ENCODE data around the gene QDPR. TPM values are rescaled to one million over a fixed set of nuclear protein-coding genes. Genes with fewer than 3 reads are reported as not detected.

The QDPR gene
- total and polyA plus RNA-seq, 2 donors (not counting 1 experiment from before 2014, with no cell fraction given): 2.7 to 8.1 TPM

DNA sequence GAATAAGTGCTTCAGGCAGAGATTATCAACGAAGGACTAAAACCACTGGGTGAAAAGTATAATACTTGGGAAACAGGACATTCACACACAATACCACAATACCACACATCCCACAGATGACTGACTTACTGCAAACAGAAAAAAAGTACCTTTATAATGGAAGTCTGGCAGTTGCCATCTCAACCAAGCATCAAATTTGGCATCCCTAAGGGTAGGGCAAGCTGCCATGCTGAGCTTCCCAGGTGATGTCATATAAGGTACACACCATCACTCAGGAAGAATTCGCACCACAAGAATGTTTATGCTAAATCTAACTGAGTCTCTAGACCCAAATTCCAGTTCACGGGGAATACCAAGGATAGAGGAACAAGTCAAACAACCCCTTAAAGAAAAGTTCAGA lies 9.1 kb downstream of the QDPR start:
- Mint-ChIP-seq H3K4me1 (no peaks in the 10 kb centered on the region), H3K27ac (no peak overlapping the region), H3K4me3 (no peak overlapping the region), H3K27me3 (no peaks in the 10 kb centered on the region), H3K9me3 (ENCODE audit: insufficient read depth) (no peaks in the 10 kb centered on the region)
- no peaks in the 10 kb centered on the region for H3K4me1 ChIP-seq (ENCODE audit: control insufficient read depth in 2 of 2, insufficient read depth in 2 of 2, low read length in 2 of 2)
- ChIA-PET CTCF (no interaction called here), POLR2A (no interaction called here)
- no peak overlapping the region for H3K4me3 ChIP-seq (ENCODE audit: control extremely low read depth in 1 of 5, extremely low read depth in 1 of 5, insufficient read depth in 1 of 5, low read depth in 2 of 5, low read length in 4 of 5)
- no peaks in the 10 kb centered on the region for H4K20me1 ChIP-seq (ENCODE audit: control insufficient read depth, insufficient read depth, low read length, poor library complexity, severe bottlenecking)
- ATAC-seq (ENCODE audit: low read depth): no peak
- H3K9ac ChIP-seq (ENCODE audit: low read length): no peak overlapping the region
- no CpG with 5 or more reads among the region's 3 CpGs for WGBS (ENCODE audit: insufficient coverage)
- H3K36me3 ChIP-seq (replicated peaks in 1 of 2; ENCODE audit: control extremely low read depth in 1 of 2, control insufficient read depth in 1 of 2, extremely low read depth in 1 of 2, insufficient read depth in 2 of 2, low read length in 1 of 2): peaks cover 11 to 20% of the 10 kb centered on the region in 2 experiments
- intact Hi-C loops (cut with micrococcal nuclease): no loop called here
- no peaks in the 10 kb centered on the region for H3K79me2 ChIP-seq (ENCODE audit: control insufficient read depth, insufficient read depth, low read length)
- no peaks in the 10 kb centered on the region for H3K27me3 ChIP-seq (replicated peaks in 1 of 4; ENCODE audit: control extremely low read depth in 1 of 4, control insufficient read depth in 3 of 4, insufficient read depth in 4 of 4, low read length in 3 of 4)
- no peak for DNase-seq
- H3K4me2 ChIP-seq (replicated peaks; ENCODE audit: low read depth, low read length, poor library complexity, severe bottlenecking): no peak overlapping the region
- H2AFZ ChIP-seq (ENCODE audit: insufficient read depth, low read depth, low read length, poor library complexity, severe bottlenecking): no peak overlapping the region
- TF ChIP-seq CTCF (IDR thresholded peaks at IDR 0.05) (no peak), EZH2 (IDR thresholded peaks at IDR 0.05; ENCODE audit: borderline replicate concordance, insufficient read depth, low read depth, low read length, poor library complexity, severe bottlenecking) (no peak)
- no peaks in the 10 kb centered on the region for H3K9me3 ChIP-seq (ENCODE audit: control extremely low read depth in 1 of 3, control insufficient read depth in 2 of 3, insufficient read depth in 1 of 3, low read length in 2 of 3)
- no peak overlapping the region for H3K27ac ChIP-seq (ENCODE audit: low read length in 2 of 2)

GRCh38 chr4:17500574-17500973 lies 11.3 kb downstream of the QDPR start:
- TF ChIP-seq EZH2 (IDR thresholded peaks at IDR 0.05; ENCODE audit: borderline replicate concordance, insufficient read depth, low read depth, low read length, poor library complexity, severe bottlenecking) (no peak), CTCF (IDR thresholded peaks at IDR 0.05) (no peak)
- H3K27me3 Mint-ChIP-seq: no peaks in the 10 kb centered on the region
- no peaks in the 10 kb centered on the region for H3K9me3 Mint-ChIP-seq (ENCODE audit: insufficient read depth)
- no peak overlapping the region for H3K4me3 Mint-ChIP-seq
- POLR2A ChIA-PET: interaction anchor here (0.6 kb wide), 1 partner anchor 26 kb away, joined by 3 read pairs; no protein-coding TSS in a partner anchor
- Histone ChIP-seq H3K27me3 (replicated peaks in 1 of 4; ENCODE audit: control extremely low read depth in 1 of 4, control insufficient read depth in 3 of 4, insufficient read depth in 4 of 4, low read length in 3 of 4) (no peaks in the 10 kb centered on the region), H3K27ac (ENCODE audit: low read length in 2 of 2) (no peak overlapping the region), H3K4me2 (replicated peaks; ENCODE audit: low read depth, low read length, poor library complexity, severe bottlenecking) (no peak overlapping the region), H3K9me3 (ENCODE audit: control extremely low read depth in 1 of 3, control insufficient read depth in 2 of 3, insufficient read depth in 1 of 3, low read length in 2 of 3) (no peaks in the 10 kb centered on the region), H2AFZ (ENCODE audit: insufficient read depth, low read depth, low read length, poor library complexity, severe bottlenecking) (no peak overlapping the region), H4K20me1 (ENCODE audit: control insufficient read depth, insufficient read depth, low read length, poor library complexity, severe bottlenecking) (no peaks in the 10 kb centered on the region), H3K9ac (ENCODE audit: low read length) (no peak overlapping the region), H3K4me3 (ENCODE audit: control extremely low read depth in 1 of 5, extremely low read depth in 1 of 5, insufficient read depth in 1 of 5, low read depth in 2 of 5, low read length in 4 of 5) (no peak overlapping the region), H3K36me3 (replicated peaks in 1 of 2; ENCODE audit: control extremely low read depth in 1 of 2, control insufficient read depth in 1 of 2, extremely low read depth in 1 of 2, insufficient read depth in 2 of 2, low read length in 1 of 2) (peaks cover 11 to 20% of the 10 kb centered on the region in 2 experiments), H3K79me2 (ENCODE audit: control insufficient read depth, insufficient read depth, low read length) (no peaks in the 10 kb centered on the region), H3K4me1 (ENCODE audit: control insufficient read depth in 2 of 2, insufficient read depth in 2 of 2, low read length in 2 of 2) (no peaks in the 10 kb centered on the region)
- no peak for DNase-seq
- CTCF ChIA-PET: no interaction called here
- no peak for ATAC-seq (ENCODE audit: low read depth)
- intact Hi-C loops (cut with micrococcal nuclease): no loop called here
- no peak overlapping the region for H3K27ac Mint-ChIP-seq
- H3K4me1 Mint-ChIP-seq: no peaks in the 10 kb centered on the region

Data from B cell (primary cell).